ENCODE results near the gene CAT.

CAT gene

DNA sequence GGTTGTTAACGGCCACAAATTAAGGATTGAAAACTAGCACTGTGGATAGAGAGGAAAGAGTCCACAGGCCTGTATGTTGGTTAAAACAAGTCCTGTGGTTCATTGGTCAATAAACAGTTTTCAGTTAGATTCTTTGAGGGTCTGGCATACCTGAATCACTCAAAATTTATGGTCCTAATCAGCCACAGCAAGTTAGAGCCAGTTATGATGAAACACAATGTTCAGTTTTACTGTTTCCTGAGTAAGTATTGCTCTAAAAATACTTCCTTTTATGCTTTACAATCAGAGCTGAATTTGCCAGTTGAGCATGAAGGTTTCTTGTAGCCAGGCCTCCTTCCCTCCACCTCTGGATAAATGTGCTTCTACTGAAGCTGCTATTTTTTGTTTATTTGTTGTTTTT is 12.9 kb upstream of the CAT start:
- FAIRE-seq: no peak

GRCh38 chr11:34426766-34427185 is 12.0 kb upstream of the CAT start:
- FAIRE-seq: no peak

DNA sequence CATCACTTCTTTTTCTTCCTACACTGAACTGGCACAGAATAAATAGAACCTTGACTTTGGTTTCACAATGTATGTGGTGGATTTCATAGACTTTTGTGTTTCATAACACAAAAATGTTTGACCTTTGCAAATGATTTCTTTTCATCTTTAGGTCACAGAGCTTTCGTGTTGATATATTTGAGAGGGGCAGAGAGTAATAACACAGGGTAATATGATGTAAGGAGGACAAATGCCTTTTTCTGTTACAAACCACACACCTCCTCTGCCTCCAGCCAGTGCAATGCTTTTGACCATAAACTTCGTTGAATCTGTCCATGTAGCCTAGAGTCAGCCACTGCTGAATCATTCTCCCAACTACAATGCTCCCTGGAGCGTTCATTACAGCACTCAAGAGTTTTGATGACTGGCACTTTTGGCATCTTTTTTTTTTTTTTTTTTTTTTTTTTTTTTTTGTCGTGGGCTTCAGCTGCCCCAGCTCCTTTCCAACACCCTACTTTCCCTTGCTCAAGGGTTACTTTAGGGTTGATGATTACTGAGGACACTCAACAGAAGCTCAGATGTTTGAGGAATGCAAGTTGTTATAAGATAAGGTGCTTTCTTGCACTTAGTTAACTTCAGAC is 11.4 kb upstream of the CAT start:
- FAIRE-seq: no peak

- FAIRE-seq: no peak
Measured at GRCh38 chr11:34431979-34432378, 6.8 kb upstream of the CAT start.

GRCh38 chr11:34432822-34433221 is 5.9 kb upstream of the CAT start:
- no peak for FAIRE-seq

DNA sequence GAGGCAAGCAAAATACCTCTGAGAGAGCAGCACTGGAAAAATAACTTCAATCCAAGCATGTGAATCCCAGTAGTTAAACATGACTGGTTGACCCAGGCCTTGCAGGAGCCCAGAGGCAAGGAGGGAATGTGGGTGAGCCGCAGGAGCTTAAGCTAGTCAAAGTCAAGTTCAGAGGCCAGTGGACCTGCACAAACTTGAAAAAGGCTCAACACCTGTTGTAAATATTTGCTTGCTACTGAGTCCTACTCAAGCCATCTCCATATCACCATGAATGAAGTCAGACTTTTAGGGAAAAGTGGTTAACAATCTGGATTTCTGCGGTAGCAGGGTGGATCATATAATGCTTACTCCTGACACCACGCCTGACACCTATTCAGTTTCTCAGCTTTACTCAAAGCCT is 4.8 kb upstream of the CAT start:
- no peak for FAIRE-seq

DNA sequence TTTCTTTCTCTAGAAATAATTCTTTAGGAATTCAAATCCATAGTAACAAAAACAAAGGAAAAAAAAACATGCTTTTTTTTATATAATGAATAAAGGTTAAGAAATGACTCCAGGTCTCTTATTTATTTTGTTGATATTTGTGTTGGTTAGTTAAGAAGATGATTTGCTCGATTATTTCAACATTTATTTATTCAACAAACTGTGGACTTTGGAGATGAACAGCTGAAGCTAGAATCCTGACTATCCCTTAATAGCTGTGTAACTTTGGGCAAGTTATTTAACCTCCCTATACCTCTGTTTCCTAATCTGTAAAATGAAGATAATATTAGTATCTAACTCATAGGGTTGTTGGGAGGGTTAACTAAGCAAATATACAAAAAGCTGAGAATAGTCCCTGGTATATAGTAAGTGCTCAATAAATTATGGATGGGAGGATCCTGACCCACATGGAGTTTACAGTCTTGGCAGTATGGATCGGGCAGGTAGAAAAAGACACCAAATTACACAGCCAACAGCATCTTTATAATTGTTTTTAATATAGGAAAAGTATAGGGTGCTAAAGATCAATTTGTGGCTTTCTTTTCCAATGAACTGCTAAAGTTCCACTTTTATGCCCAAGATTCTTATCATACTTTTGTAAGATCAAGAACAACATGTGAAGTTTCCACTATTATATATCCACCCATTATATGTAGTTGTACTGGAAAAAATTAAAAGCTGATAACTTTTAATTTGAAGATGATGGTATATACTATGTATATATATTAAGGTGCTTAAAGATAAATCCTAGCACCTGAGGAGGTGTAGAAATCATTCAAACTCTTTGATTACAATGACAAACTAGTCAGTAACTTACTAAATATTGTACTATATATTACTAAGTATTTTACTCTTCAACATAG is 1.3 kb upstream of the CAT start:
- FAIRE-seq: no peak

DNA sequence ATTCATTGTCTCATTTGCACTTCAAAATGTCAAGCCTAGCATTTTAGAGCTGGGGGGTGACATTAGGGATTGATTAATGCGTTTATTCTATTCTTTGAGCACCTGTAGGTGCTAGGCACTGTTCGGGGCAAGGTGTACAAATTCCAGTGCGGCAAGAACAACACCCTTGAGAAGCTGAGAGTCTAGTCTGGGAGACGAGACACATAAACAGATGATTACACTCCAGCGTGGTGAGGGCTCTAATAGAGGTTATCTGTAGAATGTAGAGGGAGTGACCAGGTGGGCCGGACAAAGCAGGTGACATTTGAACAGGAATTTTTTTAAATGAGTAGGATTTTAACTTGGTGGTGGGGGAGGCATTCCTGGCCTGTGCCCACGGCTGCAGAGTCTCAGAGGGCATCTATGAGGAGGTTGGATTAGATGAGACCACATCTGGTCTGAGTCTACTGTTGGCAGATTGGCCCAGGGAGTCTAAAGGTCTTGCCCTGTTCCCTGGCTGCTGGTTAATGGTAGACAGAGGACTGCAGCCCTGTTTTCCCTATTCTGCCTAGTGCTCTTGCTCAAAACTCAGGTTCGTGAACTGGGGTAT is 970 bp downstream of the CAT start:
- no peak for FAIRE-seq

DNA sequence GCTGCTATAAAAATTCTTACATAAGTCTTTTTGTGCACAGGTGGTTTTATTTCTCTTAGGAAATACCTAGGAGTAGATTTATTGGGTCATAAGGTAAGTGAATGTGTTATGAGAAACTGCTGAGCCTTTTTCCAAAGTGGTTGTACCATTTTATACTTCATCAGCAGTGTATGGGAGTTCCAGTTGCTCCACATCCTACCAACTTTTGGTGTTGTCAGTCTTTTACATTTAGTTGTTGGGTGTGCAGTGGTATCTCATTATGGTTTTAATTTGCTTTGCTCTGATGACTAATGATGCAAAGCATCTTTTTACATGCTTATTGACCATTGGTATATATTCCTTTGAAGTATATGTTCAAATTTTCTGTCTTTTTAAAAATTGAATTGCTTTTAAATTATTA is 3.1 kb downstream of the CAT start:
- no peak for FAIRE-seq

- FAIRE-seq: no peak
Measured at GRCh38 chr11:34443136-34443535, 4.4 kb downstream of the CAT start.

GRCh38 chr11:34444428-34444827 is 5.7 kb downstream of the CAT start:
- FAIRE-seq: no peak

- FAIRE-seq: no peak
Measured at GRCh38 chr11:34445956-34446355, 7.2 kb downstream of the CAT start.

GRCh38 chr11:34446386-34446785 is 7.7 kb downstream of the CAT start:
- FAIRE-seq: no peak

DNA sequence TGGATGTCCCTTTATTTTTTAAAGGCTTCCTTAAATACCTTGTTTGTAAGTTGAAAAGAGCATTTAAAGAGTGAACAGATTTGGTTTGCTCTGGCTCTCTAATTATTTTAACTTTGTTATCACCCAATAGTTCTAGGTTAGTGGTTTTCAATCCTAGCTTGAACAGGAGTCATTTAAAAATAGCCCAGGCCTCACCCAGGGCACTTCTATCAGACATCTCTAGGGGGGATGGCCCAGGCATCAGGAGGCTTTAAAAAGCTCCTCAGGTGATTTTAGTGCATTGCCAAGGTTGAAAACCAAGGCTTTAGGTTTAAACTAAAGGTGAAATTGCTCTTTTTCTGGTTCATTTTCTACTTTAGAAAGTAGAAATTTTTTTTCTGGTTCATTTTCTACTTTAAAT is 8.3 kb downstream of the CAT start:
- FAIRE-seq: no peak

DNA sequence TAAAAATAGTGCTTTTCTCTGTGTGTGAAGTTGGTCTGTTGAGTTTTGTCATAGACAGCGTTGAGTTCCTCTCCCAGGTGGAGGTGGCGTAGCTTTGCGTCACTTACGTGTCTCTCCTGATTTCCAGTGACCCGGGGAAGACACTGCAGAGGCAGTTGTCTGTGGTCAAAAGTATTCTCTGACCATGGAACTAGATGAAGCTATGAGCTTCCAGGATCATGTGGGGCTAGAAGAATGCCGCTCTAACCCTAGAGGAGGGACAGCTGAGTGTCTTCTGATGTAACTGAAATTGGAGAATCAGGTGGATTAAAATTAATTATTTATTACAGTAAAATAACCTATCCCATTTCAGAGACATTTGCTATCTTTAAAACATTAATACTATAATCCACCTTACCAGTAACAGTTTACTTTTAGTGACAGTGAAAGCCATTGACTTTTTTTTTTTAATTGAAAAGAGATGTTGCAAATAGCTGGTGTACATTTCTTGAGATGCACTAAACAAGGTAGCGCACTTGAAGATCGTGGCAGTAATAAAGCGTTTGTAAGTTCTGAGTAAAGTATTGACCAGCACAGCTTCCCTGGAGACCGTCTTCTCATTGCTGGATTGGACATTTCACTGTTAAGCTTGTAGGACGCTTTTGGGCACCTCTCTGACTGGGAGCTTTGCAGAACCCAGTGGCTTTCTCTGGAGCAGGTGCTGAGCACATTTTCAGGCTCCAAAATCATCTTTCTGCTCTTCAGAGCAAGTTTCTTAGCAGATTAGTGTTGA is 9.7 kb downstream of the CAT start:
- FAIRE-seq: no peak

- FAIRE-seq: no peak
Measured at GRCh38 chr11:34449013-34449412, 10.3 kb downstream of the CAT start.

DNA sequence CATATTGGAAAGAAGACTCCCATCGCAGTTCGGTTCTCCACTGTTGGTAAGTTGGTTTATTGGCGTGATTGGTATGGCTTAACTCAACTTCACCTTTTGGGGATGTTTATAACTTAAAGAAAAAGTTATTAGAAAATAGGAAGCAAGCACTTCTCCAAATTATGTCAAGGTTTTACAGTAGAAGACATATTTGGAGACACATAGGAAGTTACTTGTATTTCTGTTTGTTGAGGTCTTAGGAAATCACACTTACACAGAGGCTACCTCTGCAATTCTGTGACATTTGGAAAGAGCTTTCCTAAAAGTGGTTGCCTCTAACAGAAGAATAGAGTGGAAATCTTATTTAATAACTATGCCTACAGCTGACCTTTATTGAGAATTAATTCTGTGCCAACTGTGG is 12.3 kb downstream of the CAT start:
- FAIRE-seq: no peak

- FAIRE-seq: no peak
Measured at GRCh38 chr11:34454308-34455032, 15.7 kb downstream of the CAT start.

- FAIRE-seq: no peak
Measured at GRCh38 chr11:34457607-34458006, 18.9 kb downstream of the CAT start.

GRCh38 chr11:34458525-34458924 is 19.8 kb downstream of the CAT start:
- FAIRE-seq: no peak

DNA sequence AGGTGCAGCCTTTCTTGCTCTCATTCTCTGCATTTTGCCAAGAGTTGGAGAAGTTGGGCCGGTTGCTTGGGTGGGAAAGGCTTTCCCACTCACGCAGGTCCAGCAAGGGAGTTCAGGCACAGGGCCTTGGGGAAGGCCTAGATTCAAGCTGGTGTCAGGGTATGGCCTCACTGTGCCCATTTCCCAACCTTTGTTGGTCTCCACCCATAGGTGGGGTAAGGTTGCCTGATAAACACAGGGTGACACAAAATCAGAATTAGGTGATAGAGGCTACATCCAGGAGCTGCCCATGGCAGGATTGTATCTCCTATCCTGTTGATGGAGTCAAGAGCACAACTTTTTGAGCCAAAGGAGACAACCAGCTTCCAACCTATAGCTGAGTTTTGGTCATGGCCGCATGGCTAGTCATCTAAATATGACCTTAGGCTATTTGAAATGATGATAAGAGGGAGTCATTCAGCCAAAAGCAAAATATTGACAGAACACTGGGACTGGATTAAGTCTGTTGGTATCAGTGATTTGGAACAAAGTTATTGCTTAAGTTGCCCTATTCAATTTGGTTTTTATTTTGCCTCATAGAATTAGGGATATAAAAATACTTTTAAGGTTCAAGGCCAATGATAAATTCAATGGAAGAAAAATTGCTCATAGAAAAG is 20.9 kb downstream of the CAT start:
- no peak for FAIRE-seq

- no peak for FAIRE-seq
Measured at GRCh38 chr11:34460278-34460677, 21.5 kb downstream of the CAT start.

Measured in TTC549 (cell line).